ENCODE results near the gene ATP2C1. TPM values are rescaled to one million over a fixed set of nuclear protein-coding genes. Genes with fewer than 3 reads are reported as not detected.

Gene ATP2C1
- total and polyA plus RNA-seq, 2 of the 4 experiments (the other 2 are of a cell fraction), result 41.4 to 50.2 TPM

DNA sequence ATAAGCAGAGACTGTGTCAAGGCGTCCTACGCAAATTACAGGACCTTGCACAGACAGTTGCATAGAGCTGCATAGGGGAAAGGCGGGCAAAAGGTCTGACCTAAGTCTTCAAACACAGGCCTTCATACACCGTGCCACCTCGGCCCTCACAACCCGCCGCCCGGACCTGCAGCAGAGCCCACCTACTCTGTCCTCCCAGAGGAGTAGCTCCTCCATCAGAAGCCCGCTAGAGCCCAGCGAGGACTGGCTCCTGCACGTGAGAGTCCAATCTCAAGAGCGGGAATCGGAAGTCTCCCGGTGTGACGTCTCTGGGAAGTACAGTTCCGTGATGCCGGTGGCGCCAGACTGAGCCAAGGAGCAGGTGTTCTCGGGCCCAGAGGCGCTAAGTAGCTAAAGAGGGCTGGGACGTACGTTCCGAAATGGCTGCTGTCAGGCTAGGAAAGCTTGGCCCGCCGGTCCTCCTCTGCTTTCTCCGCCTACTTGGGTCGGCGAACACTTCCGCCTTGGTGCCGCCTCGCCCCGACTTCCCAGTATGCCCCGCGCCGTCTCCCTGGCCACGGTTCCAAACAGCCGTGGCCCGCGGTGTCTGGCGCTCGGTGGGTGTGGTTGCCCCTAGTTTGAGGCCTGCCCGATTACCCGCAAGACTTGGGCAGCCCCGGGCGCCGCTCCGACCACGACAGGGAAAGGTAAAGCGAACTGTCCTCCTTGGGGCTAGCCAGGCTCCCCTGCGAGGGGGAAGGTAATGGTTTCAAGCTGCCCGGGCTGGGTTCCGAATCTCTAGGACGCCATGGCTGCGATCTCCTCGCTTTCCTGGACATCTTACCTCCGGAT lies 132.7 kb downstream of the ATP2C1 start, which contains the start of the genes ASTE1 and NEK11:
TSS of gene ASTE1 (minus strand) at position 505 of the 831 bp plus-strand sequence. CDS start 1,519 bp downstream, outside the sequence.
TSS of gene NEK11 (plus strand) at position 557 of the 831 bp plus-strand sequence. CDS start 2,832 bp downstream, outside the sequence.
- ATAC-seq (ENCODE audit: low read depth) (peak; percentile 99), DNase-seq (peak; percentile 73)
- Histone ChIP-seq H3K18ac (ENCODE audit: low read depth, low read length) (peak within 1 kb of the TSS; percentile 88), H3K27me3 (ENCODE audit: control insufficient read depth, insufficient read depth, low read length) (no peaks in the 10 kb centered on the region), H3K23ac (ENCODE audit: low read depth, low read length) (peak within 1 kb of the TSS; percentile 75), H2AFZ (replicated peaks; ENCODE audit: low read length, poor library complexity) (peak within 1 kb of the TSS; percentile 92), H3K4ac (ENCODE audit: low read depth, low read length) (peak within 1 kb of the TSS; percentile 93), H4K91ac (ENCODE audit: insufficient read depth, low read depth, low read length) (peak within 1 kb of the TSS; percentile 84), H3K4me3 (ENCODE audit: insufficient read depth, low read depth, low read length) (peak within 1 kb of the TSS; percentile 96), H3K36me3 (ENCODE audit: control insufficient read depth, insufficient read depth, low read length) (peaks cover 7% of the 10 kb centered on the region), H2AK5ac (ENCODE audit: low read depth, low read length) (peak within 1 kb of the TSS; percentile 65), H4K5ac (ENCODE audit: low read depth, low read length) (peak within 1 kb of the TSS; percentile 96), H3K56ac (ENCODE audit: extremely low read depth, insufficient read depth, low read length) (peak within 1 kb of the TSS; percentile 84), H3K79me1 (ENCODE audit: low read depth in 1 of 2, low read length in 2 of 2) (peaks cover 0 to 30% of the 10 kb centered on the region in 2 experiments; a peak in 3 of 4 replicates), H2AK9ac (replicated peaks; ENCODE audit: low read depth, low read length, poor library complexity) (peak within 1 kb of the TSS; percentile 65), H3K14ac (replicated peaks; ENCODE audit: low read depth, low read length) (peak within 1 kb of the TSS; percentile 91), H3K9ac (ENCODE audit: low read depth, low read length) (peak within 1 kb of the TSS; percentile 92), H3K9me1 (ENCODE audit: insufficient read depth, low read length) (peaks cover 4% of the 10 kb centered on the region; the same call in 1 of the 2 replicates), H4K8ac (ENCODE audit: low read depth in 2 of 2, low read length in 2 of 2) (peak within 1 kb of the TSS; percentile 90 to 92), H2BK120ac (ENCODE audit: low read depth, low read length) (peak within 1 kb of the TSS; percentile 77), H3K9me3 (ENCODE audit: control insufficient read depth, insufficient read depth, low read length) (no peaks in the 10 kb centered on the region), H3K4me1 (ENCODE audit: control insufficient read depth, insufficient read depth, low read length) (peaks cover 2% of the 10 kb centered on the region; the same call in 1 of the 2 replicates), H3K27ac (ENCODE audit: insufficient read depth, low read length) (peak within 1 kb of the TSS; percentile 96), H4K20me1 (ENCODE audit: insufficient read depth, low read length) (no peaks in the 10 kb centered on the region), H2BK15ac (ENCODE audit: low read depth, low read length) (peak within 1 kb of the TSS; percentile 88; the same call in 1 of the 3 replicates), H3K4me2 (ENCODE audit: low read depth, low read length) (peak within 1 kb of the TSS; percentile 94), H2BK20ac (ENCODE audit: low read depth, low read length) (no peak within 1 kb of the TSS), H2BK5ac (ENCODE audit: low read depth, low read length, poor library complexity, severe bottlenecking) (peak within 1 kb of the TSS; percentile 86)
- ChIA-PET POLR2A (ENCODE audit: unreplicated experiment) (interaction anchor here (0.6 kb wide), 1 partner anchor 441 kb away, joined by 4 read pairs; no protein-coding TSS in a partner anchor), CTCF (no interaction called here)
- dilution Hi-C loops (cut with HindIII; ENCODE audit: low sequenced_read_pairs, unreplicated experiment), result no loop called here
- 0% methylated on average over 23 of the region's 56 CpGs; no CpG with 5 or more reads in 1 of the 2 experiments for WGBS, 2 experiments (ENCODE audit: extremely low coverage in 2 of 2, insufficient read length in 1 of 2)
- no TSS peak for BruUV-seq (replicated peaks)
- intact Hi-C loops (cut with micrococcal nuclease), result loop anchor here (5.0 kb wide), 3 partner anchors 134 to 476 kb away; partner anchors contain the start of genes ATP2C1, MRPL3 and PIK3R4
- in situ Hi-C loops (cut with MboI; ENCODE audit: low sequenced_read_pairs), result loop anchor here (25.0 kb wide), 2 partner anchors 461 to 1011 kb away; partner anchors contain the start of gene CPNE4
- TF ChIP-seq, protein P1, sequence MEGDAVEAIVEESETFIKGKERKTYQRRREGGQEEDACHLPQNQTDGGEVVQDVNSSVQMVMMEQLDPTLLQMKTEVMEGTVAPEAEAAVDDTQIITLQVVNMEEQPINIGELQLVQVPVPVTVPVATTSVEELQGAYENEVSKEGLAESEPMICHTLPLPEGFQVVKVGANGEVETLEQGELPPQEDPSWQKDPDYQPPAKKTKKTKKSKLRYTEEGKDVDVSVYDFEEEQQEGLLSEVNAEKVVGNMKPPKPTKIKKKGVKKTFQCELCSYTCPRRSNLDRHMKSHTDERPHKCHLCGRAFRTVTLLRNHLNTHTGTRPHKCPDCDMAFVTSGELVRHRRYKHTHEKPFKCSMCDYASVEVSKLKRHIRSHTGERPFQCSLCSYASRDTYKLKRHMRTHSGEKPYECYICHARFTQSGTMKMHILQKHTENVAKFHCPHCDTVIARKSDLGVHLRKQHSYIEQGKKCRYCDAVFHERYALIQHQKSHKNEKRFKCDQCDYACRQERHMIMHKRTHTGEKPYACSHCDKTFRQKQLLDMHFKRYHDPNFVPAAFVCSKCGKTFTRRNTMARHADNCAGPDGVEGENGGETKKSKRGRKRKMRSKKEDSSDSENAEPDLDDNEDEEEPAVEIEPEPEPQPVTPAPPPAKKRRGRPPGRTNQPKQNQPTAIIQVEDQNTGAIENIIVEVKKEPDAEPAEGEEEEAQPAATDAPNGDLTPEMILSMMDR (conservative IDR thresholded peaks at IDR 0.05; ENCODE audit: low read depth, low read length), result no peak
- no peak for TF ChIP-seq RFX5 (IDR thresholded peaks at IDR 0.05; ENCODE audit: low read depth, low read length)
- no peak for TF ChIP-seq SMC3 (IDR thresholded peaks at IDR 0.05; ENCODE audit: low read depth, low read length)
- TF ChIP-seq, protein P2, sequence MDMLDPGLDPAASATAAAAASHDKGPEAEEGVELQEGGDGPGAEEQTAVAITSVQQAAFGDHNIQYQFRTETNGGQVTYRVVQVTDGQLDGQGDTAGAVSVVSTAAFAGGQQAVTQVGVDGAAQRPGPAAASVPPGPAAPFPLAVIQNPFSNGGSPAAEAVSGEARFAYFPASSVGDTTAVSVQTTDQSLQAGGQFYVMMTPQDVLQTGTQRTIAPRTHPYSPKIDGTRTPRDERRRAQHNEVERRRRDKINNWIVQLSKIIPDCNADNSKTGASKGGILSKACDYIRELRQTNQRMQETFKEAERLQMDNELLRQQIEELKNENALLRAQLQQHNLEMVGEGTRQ (IDR thresholded peaks at IDR 0.05; ENCODE audit: low read depth, low read length), result peak; percentile 7; the same call in 1 of the 2 replicates
- no peak for TF ChIP-seq ELK1 (IDR thresholded peaks at IDR 0.05; ENCODE audit: borderline replicate concordance, low read depth, low read length)
- TF ChIP-seq RCOR1 (IDR thresholded peaks at IDR 0.05; ENCODE audit: insufficient replicate concordance, low read length), result no peak
- peak; percentile 91 for TF ChIP-seq BHLHE40 (IDR thresholded peaks at IDR 0.05; ENCODE audit: low read depth, low read length)
- TF ChIP-seq POLR2A (IDR thresholded peaks at IDR 0.05; ENCODE audit: low read depth, low read length), result peak; percentile 70
- no peak for TF ChIP-seq CEBPB (IDR thresholded peaks at IDR 0.05; ENCODE audit: low read depth, low read length)
- no peak for TF ChIP-seq FOS (IDR thresholded peaks at IDR 0.05; ENCODE audit: low read depth, low read length)
- TF ChIP-seq MAZ (IDR thresholded peaks at IDR 0.05; ENCODE audit: borderline replicate concordance, low read depth, low read length), result peak; percentile 47; the same call in 1 of the 2 replicates
- TF ChIP-seq MAFK (IDR thresholded peaks at IDR 0.05; ENCODE audit: low read depth, low read length), result no peak
- no peak for TF ChIP-seq RAD21 (IDR thresholded peaks at IDR 0.05; ENCODE audit: low read length)

All from IMR-90 (cell line).